GM08714 (cell line): ENCODE data around the gene RHNO1.
A peak's percentile ranks its signal among the peaks of the same experiment; 100 is the strongest.
"Not testable (repeated sequence)": the region's sequence is repeated elsewhere in the genome, so short reads cannot be mapped to it uniquely, and the experiment has no call there.

Experiments
- H3K4me3 ChIP-seq: fragments of 200-500 bp; sonication (Bioruptor generic); 2 replicates; pipeline ENCODE4 v1.5.1; 2014; ENCODE audit warnings: mild to moderate bottlenecking, low read length, inconsistent platforms
- ZNF274 ChIP-seq: IDR thresholded peaks from 2 replicates; pipeline ENCODE4 v1.6.1; 2012; ENCODE audit warnings: mild to moderate bottlenecking, low read depth, low read length

Gene RHNO1

GRCh38 chr12:2853626-2854025 lies 23.4 kb upstream of the RHNO1 start:
- TF ChIP-seq ZNF274 = no peak
- no peak overlapping the region for H3K4me3 ChIP-seq

GRCh38 chr12:2854669-2855453 lies 22.2 kb upstream of the RHNO1 start:
- H3K4me3 ChIP-seq = no peak overlapping the region
- no peak for TF ChIP-seq ZNF274

GRCh38 chr12:2855546-2855945 lies 21.5 kb upstream of the RHNO1 start:
- H3K4me3 ChIP-seq = no peak overlapping the region
- no peak for TF ChIP-seq ZNF274

GRCh38 chr12:2856051-2856450 lies 21.0 kb upstream of the RHNO1 start:
- H3K4me3 ChIP-seq = no peak overlapping the region
- no peak for TF ChIP-seq ZNF274

- H3K4me3 ChIP-seq = no peak within 1 kb of the TSS
- no peak for TF ChIP-seq ZNF274
Measured at GRCh38 chr12:2857021-2857431, 20.0 kb upstream of the RHNO1 start, which contains the start of gene TEX52. TSS of gene TEX52 (minus strand) at chr12:2857039. CDS start at chr12:2857026, 13 bp downstream.

GRCh38 chr12:2857576-2857975 lies 19.4 kb upstream of the RHNO1 start:
- H3K4me3 ChIP-seq = no peak overlapping the region
- no peak for TF ChIP-seq ZNF274

GRCh38 chr12:2858334-2858733 lies 18.7 kb upstream of the RHNO1 start:
- no peak for TF ChIP-seq ZNF274
- no peak overlapping the region for H3K4me3 ChIP-seq

- no peak for TF ChIP-seq ZNF274
- H3K4me3 ChIP-seq = no peak overlapping the region
Measured at GRCh38 chr12:2858944-2859421, 18.0 kb upstream of the RHNO1 start.

- H3K4me3 ChIP-seq = no peak overlapping the region
- no peak for TF ChIP-seq ZNF274
Measured at GRCh38 chr12:2860170-2860569, 16.9 kb upstream of the RHNO1 start.

- TF ChIP-seq ZNF274 = no peak
Measured at GRCh38 chr12:2862876-2863275, 14.1 kb upstream of the RHNO1 start.

GRCh38 chr12:2863402-2863801 lies 13.6 kb upstream of the RHNO1 start:
- not testable (repeated sequence) for H3K4me3 ChIP-seq

More at GRCh38 chr12:2862876-2863275, 14.1 kb upstream of the RHNO1 start:
- no peak overlapping the region for H3K4me3 ChIP-seq

GRCh38 chr12:2864198-2864597 lies 12.8 kb upstream of the RHNO1 start:
- TF ChIP-seq ZNF274 = no peak
- no peak overlapping the region for H3K4me3 ChIP-seq

GRCh38 chr12:2868986-2869632 lies 7.9 kb upstream of the RHNO1 start:
- H3K4me3 ChIP-seq = not testable (repeated sequence)

- peak overlapping the region; percentile 96 for H3K4me3 ChIP-seq
- no peak for TF ChIP-seq ZNF274
Measured at GRCh38 chr12:2876431-2877046, 484 bp upstream of the RHNO1 start.
